ENCODE results near the gene LSAMP. TPM values are rescaled to one million over a fixed set of nuclear protein-coding genes. Genes with fewer than 3 reads are reported as not detected.
A peak's percentile ranks its signal among the peaks of the same experiment; 100 is the strongest.

LSAMP gene
- 10 to 100 TPM; 12.4 to 12.8 (median 12.5) TPM for polyA plus RNA-seq (ENCODE audit: insufficient read length in 3 of 3)
- long read RNA-seq, donor 1, full-length matches to known transcripts, result 4 of 4 reads
- long read RNA-seq, donor 1, partial matches to known transcripts, result 0 of 4 reads
- long read RNA-seq, donor 1, other reads (novel, unspliced or antisense), result 0 of 4 reads
- long read RNA-seq, donor 2, full-length matches to known transcripts, result 4 of 11 reads
- long read RNA-seq, donor 2, partial matches to known transcripts, result 7 of 11 reads
- long read RNA-seq, donor 2, other reads (novel, unspliced or antisense), result 0 of 11 reads
- long read RNA-seq, donor 3, full-length matches to known transcripts, result 2 of 2 reads
- long read RNA-seq, donor 3, partial matches to known transcripts, result 0 of 2 reads
- long read RNA-seq, donor 3, other reads (novel, unspliced or antisense), result 0 of 2 reads
- long read RNA-seq, donor 4, full-length matches to known transcripts, result 3 of 3 reads
- long read RNA-seq, donor 4, partial matches to known transcripts, result 0 of 3 reads
- long read RNA-seq, donor 4, other reads (novel, unspliced or antisense), result 0 of 3 reads
- long read RNA-seq, donor 5, full-length matches to known transcripts, result 3 of 3 reads
- long read RNA-seq, donor 5, partial matches to known transcripts, result 0 of 3 reads
- long read RNA-seq, donor 5, other reads (novel, unspliced or antisense), result 0 of 3 reads
- long read RNA-seq, donor 6, full-length matches to known transcripts, result 4 of 9 reads
- long read RNA-seq, donor 6, partial matches to known transcripts, result 5 of 9 reads
- long read RNA-seq, donor 6, other reads (novel, unspliced or antisense), result 0 of 9 reads
- long read RNA-seq, donor 7, full-length matches to known transcripts, result 3 of 3 reads
- long read RNA-seq, donor 7, partial matches to known transcripts, result 0 of 3 reads
- long read RNA-seq, donor 7, other reads (novel, unspliced or antisense), result 0 of 3 reads
- long read RNA-seq, donor 8, full-length matches to known transcripts, result 12 of 18 reads
- long read RNA-seq, donor 8, partial matches to known transcripts, result 6 of 18 reads
- long read RNA-seq, donor 8, other reads (novel, unspliced or antisense), result 0 of 18 reads
- long read RNA-seq, donor 9, full-length matches to known transcripts, result 3 of 3 reads
- long read RNA-seq, donor 9, partial matches to known transcripts, result 0 of 3 reads
- long read RNA-seq, donor 9, other reads (novel, unspliced or antisense), result 0 of 3 reads
- long read RNA-seq, donor 10, full-length matches to known transcripts, result 4 of 4 reads
- long read RNA-seq, donor 10, partial matches to known transcripts, result 0 of 4 reads
- long read RNA-seq, donor 10, other reads (novel, unspliced or antisense), result 0 of 4 reads
- long read RNA-seq, donor 11, full-length matches to known transcripts, result 1 of 22 reads
- long read RNA-seq, donor 11, partial matches to known transcripts, result 21 of 22 reads
- long read RNA-seq, donor 11, other reads (novel, unspliced or antisense), result 0 of 22 reads
- long read RNA-seq, donor 12, full-length matches to known transcripts, result 6 of 6 reads
- long read RNA-seq, donor 12, partial matches to known transcripts, result 0 of 6 reads
- long read RNA-seq, donor 12, other reads (novel, unspliced or antisense), result 0 of 6 reads
- long read RNA-seq, donor 13, full-length matches to known transcripts, result 1 of 1 reads
- long read RNA-seq, donor 13, partial matches to known transcripts, result 0 of 1 reads
- long read RNA-seq, donor 13, other reads (novel, unspliced or antisense), result 0 of 1 reads
- long read RNA-seq, donor 14, result 0 reads
- long read RNA-seq, donor 15, full-length matches to known transcripts, result 9 of 18 reads
- long read RNA-seq, donor 15, partial matches to known transcripts, result 9 of 18 reads
- long read RNA-seq, donor 15, other reads (novel, unspliced or antisense), result 0 of 18 reads
- long read RNA-seq, donor 16, full-length matches to known transcripts, result 1 of 1 reads
- long read RNA-seq, donor 16, partial matches to known transcripts, result 0 of 1 reads
- long read RNA-seq, donor 16, other reads (novel, unspliced or antisense), result 0 of 1 reads

DNA sequence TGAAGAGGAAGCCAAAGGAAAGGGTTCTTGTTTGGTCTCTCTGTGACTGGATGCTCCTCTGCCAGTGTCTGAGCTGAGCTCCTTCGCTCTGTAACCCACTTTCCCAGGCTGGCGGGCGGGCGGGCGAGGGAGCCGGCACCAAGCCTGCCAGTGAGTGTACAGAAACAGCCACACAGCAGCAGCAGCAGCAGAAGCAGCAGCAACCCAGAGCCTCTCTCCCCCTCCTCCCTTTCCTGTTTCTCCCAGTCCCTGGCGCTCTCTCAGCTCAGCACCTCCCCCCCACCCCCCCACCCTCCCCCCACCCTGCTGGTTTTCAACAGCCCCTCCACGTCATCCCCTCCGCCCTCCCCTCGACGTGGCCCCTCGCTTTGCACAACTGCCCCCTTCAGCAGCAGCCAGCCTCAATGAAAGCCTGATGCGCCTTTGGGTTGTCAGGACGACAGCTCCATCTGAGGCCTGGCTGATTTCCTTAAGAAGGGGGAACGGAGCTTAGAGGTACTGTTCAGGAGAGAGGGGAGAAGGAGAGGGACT, at the start of gene LSAMP:
Gene LSAMP (minus strand): TSS at position 177 of the 531 bp plus-strand sequence.
- DNase-seq, result peak; percentile 40

DNA sequence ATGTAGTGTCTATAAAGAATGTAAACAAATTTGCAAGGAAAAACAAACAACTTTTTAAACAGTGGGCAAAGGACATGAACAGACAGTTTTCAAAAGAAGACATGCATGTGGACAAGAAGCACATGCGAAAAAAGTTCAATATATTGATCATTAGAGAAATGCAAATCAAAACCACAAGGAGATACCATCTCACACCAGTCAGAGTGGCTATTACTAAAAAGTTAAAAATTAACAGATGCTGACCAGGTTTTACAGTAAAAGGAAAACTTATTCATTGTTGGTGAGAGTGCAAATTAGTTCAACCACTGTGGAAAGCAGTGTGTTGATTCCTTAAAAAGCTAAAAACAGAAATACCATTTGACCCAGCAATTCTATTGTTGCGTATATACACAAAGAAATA, 47.1 kb upstream of the LSAMP start:
- DNase-seq, result no peak

DNA sequence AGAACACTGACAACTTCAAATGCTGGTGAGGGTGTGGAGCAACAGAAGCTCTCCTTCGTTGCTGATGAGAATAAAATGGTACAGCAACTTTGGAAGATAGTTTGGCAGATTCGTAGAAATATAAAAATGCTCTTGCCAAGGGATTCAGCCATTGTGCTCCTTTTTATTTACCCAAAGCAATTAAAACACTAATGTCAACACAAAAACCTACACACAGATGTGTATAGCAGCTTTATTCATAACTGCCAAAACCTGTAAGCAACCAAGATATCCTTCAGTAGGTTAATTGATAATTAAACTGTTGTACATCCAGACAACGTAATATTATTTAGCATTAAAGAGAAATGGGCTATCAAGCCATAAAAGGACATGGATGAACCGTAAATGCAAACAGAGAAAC, 37.8 kb upstream of the LSAMP start:
- no peak for DNase-seq

DNA sequence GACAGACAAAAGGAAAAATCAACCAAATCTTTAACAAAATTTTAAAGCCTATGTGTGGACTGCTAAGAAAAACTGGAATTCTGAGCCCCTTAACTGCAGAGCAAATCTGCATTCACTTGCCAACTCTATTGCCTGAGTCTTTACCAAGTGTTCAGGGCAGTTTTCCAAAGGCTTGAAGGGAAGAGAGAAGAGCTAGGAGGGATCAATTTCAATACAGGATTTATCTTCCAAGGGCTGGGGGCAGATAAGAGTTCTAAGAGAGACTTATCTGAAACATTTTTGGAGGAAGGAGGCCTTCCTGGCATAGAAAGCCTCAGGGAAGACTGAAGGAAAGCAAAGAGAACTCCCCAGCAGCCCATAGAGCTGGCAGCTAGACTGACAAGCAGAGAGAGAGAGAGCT, 31.4 kb upstream of the LSAMP start:
- no peak for DNase-seq

DNA sequence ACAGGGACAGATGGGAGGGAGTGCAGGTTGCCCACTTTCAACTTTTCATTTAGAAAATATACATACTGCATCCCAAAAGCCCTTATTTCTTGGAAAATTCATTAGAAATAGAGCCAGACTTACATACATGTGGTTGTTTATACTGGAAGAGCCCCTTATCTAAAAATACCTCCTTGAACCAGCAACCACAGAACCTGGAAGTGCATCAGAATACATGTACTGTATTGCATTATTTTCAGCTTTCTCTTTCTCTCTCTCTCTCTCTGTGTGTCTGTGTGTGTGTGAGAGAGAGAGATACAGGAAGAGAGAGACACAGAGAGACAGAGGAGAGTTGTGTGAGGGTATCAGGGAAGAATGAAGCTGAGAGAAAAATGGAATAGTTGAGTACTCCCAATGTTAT, 29.5 kb upstream of the LSAMP start:
- DNase-seq, result no peak

DNA sequence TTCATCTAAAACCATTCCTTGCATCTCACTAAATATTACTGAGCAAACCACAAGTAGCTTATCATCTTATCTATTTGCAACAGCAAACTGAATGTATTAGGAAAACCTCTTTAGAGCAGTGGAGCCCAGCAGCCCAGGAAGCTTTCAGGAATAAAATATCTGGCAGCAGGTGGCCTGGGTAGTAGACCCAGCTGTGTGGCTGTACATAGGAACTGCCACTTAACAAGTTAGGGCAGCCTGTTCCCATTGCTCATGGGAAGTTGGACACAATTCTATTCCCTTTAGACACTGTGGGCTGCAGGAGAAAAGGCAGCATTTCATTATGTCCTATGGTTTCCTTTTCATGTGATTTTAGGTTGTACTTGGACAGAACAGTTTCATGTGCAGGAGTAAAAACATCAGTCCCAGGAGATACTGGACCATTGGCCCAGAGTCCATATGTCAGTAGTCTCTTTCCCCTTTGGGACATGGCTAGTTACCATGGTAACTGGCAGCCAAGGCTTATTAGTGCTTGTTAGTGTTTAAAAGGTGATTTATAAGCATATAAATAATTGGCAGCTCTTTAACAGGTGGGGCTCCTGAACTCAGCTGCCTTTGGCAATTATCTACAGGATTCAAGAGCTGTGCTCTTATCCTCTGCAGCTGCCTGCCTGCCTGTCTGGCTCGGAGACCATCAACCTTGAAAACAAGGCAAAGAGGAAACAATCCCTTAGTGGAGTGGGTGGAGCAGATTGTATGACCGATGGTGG, 28.9 kb upstream of the LSAMP start:
- DNase-seq, result peak; percentile 22

DNA sequence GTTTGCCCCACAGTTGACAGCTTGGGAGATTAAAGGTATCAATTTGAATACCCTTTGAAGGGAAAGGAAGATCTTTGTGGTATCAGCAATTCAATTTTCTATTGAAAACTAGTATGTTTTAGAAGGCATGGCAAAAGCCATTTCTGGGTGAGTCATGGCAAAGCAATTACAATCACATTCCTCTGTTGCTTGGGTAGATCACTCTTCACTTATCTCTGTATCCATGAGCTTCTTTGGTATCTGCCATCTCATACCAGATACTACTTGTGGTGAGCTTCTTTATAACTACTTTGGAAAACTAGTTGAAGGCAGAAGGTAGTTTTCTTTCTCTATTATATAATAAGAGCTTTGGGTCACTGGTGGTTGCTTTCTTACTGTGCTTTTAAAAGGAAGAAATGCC, 28.3 kb upstream of the LSAMP start:
- DNase-seq, result no peak

DNA sequence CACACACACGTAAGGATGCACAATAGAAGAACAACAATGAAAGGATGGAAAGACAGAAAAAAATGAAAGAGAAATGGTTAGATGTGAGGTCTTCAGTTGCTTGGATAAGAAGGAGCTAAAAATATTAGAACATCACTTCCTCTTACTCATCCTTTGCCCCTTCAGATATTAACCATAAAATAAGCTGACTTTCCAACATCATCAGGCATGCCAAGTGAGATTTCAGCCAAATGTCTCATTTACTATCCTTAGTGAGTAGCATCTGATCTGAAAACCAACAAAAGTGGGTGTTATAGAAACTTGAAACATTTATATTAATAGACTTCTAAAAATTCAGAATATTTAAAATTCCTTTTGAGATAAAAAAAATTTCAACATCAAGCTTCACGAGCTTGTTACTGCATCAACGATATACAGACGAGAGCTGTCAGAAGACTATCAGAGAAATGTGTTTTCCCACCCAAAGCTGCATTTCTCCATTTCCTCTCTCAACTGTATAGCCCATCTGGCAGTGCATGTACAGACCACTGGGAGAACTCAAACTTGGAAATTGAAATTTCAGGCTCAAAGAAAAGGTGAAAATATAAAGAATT, 25.4 kb upstream of the LSAMP start:
- DNase-seq, result no peak

DNA sequence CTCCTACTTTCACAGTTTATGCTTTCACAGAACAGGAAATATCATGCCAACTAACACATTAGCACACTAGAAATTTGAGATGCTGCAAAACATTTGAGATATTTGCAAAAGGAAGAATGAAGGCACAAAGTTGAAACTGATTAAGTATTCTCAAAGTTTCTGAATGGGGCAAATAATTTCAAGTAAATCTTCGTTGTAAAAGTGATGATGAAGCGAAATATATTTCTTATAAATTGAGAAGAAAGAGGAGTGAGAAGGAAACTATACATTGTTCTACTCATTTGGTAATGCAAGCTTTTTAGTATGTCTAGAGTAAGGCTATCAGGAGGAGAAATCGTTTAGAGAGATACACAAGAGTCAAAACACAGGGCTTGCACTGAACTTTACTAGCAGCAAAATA, 24.3 kb upstream of the LSAMP start:
- DNase-seq, result no peak

DNA sequence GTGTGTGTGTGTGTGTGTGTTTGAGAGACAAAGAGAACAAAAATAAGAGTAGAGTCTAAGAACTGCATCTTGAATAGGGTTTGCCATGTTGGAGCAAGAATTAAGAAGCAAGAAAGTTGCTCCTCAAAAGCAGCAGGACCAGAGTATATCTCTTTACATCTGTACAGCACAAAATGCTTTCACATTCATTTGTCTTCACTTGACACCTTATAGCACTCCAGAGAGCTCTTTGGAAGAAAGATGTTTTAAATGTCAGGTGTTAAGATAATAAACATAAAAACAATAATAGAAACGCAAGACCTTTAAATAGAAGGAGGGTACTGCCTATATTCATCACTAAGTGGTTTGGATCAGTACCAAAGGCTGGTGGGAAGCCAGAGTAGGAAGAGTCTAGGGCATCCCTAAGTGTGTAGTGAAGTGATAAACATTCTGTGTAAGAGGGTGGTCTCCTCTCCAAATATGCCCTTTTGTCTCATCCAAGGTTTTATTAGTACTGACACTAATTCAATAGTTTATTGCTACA, 19.1 kb upstream of the LSAMP start:
- DNase-seq, result no peak

DNA sequence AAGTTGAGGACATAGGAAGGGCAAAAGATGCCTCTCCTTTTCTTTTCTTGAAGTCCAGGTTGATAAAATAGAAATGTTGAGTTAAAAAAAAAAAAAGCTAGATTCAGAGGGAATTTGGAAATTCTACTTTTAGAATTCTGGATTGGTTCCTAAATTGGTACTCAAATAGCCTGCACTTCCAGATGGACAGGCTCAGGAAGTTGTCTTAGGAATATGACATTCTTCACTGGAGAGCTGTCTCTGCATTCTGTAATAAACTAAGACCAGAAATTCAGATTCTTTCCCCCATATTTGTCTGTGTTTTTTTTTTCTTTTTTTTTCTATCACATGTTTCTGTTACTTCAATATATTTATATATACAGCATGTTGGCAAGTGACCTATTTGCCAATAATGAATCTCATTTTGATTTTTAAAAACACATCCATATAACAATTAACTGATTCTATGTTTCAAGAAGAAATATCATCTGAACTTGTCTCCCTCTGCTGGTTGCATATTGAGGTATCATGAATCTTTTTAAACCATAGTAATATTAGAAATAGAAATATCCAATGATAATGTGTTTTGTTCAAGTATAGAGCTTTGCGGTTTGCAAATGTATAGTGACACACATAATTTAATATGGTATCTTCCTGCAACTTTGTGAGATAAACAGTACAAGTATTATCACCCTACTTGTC, 8.5 kb upstream of the LSAMP start:
- DNase-seq, result no peak

DNA sequence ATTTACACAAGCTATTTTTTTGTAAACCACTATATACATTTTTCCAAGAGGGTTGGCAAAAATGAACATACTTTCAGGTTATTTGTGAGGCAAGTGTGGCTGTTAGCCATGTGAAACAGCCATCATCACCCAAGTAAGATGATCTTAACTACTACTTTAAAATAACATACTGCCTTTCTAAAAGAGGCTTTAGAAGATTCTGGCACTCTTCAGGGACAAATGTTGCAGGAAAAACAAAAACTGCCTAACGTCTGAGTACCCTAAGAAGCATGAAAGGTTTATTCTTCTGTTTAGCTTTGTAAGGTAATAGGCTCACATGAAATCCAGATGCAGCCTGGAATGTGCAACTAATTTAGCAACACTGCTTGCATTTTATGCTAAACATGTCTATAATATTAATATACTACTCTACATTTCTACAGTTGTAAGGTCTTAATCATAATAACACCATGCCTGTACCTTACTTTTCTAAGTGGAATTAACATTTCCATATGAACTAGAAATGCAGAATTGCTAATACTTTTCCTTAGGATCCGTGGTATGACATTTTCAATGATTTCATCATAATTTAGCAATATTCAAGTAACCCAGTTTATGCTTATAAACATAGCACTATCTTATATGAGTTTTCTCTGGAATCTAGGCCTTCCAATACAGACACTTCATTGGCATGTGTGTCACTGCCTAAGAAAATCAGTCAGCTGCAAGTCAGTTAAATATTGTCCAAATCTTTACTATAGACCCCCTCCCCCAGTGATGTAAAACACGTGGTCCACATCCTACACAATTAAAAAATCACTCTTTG, 4.5 kb upstream of the LSAMP start:
- DNase-seq, result no peak

DNA sequence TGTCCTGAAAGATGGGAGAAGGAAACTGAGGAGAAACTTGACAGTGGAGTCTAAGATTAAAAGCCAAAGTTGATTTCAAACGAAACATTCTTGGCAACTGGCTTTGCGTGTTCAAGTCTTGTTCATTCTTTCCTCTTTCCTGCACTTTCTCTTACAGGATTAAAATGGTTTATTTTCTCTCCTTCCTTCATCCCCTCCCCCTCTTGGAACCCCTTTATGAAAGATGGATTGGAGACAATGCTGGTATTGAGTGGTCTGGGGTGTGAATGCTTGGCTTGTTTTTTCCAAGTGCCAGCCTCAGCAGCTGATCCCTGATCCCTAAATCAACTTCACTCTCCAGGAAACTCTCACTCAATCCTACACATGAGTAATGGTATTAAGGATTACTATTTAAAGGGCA, 703 bp upstream of the LSAMP start:
- no peak for DNase-seq

DNA sequence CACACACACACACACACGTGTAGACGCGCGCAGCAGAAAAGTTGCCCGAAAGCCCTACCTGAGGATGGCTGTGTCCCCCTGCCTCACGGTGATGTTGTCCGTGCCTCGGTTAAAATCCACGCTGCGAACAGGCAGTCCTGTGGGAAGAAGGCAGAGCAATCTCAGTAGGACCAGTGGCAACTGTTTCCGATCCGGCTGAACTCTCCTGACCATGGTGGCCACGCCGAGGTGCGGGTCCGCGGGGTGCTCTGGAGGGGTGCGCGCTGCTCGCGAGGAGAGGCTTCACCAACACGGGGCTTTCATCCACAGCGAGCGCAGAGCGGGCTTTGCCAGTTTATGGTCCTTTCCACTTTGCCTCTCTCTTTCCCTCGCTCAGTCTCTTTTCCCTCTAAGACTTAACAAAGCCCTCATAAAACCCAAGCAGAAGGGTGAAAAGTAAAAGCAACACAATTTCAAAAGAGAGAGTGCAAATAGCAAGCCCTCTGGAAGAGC, 422 bp downstream of the LSAMP start:
- DNase-seq, result peak; percentile 19

DNA sequence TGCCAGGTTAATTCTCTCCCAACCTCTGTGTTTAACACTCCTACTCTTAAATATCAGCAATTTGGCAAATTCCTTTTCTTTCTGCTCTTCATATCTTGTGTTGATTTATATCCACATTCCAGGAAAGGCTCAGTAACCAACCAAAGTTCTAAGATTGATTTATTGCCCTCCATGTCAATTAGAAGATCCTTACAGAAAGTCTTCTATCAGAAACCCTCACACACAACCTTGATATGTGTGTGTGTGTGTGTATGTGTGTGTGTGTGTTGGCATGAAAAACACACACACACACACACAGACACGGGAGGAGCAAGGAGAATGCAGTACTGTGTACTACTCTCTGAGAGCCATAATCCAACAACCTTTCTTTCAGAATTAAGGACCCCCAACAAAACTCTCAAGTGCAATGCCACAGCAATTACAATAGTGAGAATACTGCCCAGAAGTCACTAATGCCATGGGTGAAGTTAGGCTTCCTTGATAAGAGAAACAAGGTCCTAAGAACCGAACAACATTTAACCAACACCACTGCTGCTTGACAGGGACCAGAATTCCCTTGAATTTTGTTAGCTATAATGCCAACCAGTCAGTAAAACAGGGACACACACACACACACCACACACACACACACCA, 1.1 kb downstream of the LSAMP start:
- DNase-seq, result no peak

DNA sequence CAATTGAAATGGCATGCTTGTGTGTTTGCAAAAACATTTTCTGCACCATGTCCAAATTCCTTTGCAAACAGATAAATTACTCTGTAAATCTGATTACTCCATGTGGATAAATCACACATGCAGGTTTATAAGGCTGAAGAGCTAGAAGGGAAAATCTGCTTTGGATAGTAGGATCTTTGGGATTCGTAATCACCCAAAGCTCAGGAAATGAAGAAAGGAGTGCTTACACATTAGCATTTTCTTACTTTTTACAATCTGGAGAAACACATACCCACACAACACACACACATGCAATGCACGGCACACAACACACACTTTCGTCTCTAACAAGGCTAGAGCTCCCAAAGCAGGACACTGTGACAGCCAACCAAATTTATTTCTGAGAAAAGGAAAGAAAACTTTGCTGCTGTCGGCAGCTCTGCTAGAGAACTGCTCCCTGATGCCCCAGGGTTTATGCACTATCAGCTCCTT, 2.1 kb downstream of the LSAMP start:
- no peak for DNase-seq
